DOHH2 (cell line): Measurements from ENCODE around the gene STK32B.

Experiments used
- EZH2phosphoT487 ChIP-seq: fragments of 200-600 bp; sonication (generic); IDR thresholded peaks from 2 replicates; pipeline ENCODE4 v1.6.1; 2017; ENCODE audit warnings: borderline replicate concordance, mild to moderate bottlenecking, antibody characterized with exemption, low read length, moderate library complexity, mixed read lengths
- TF ChIP-seq, protein P1 (sequence below): fragments of 200-600 bp; sonication (generic); IDR thresholded peaks from one replicate; pipeline ENCODE4 v1.5.1; 2014; ENCODE audit warnings: antibody characterized with exemption, mild to moderate bottlenecking, low read depth, low read length; ENCODE audit not compliant: poor library complexity, severe bottlenecking

DNA sequence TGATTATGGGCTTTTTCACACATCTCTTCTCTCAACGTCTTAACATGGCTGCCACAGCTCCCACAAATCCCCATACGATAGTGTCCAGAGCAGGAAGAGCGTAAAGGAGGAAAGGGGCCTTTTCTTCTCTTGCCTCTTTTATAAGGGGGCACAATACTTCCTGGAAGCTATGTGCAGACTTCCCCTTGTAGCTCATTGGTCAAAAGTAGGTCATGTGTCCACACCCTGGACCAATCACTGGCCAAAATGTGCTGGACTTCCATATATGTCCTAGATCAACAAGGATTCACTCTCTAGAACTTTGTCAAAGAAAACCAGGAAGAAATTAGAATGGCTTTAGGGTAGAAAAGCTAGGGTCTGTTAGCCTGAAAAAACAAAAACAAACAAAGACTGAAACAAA is 26.7 kb downstream of the STK32B start:
- TF ChIP-seq, protein P1, sequence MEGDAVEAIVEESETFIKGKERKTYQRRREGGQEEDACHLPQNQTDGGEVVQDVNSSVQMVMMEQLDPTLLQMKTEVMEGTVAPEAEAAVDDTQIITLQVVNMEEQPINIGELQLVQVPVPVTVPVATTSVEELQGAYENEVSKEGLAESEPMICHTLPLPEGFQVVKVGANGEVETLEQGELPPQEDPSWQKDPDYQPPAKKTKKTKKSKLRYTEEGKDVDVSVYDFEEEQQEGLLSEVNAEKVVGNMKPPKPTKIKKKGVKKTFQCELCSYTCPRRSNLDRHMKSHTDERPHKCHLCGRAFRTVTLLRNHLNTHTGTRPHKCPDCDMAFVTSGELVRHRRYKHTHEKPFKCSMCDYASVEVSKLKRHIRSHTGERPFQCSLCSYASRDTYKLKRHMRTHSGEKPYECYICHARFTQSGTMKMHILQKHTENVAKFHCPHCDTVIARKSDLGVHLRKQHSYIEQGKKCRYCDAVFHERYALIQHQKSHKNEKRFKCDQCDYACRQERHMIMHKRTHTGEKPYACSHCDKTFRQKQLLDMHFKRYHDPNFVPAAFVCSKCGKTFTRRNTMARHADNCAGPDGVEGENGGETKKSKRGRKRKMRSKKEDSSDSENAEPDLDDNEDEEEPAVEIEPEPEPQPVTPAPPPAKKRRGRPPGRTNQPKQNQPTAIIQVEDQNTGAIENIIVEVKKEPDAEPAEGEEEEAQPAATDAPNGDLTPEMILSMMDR = no peak
- no peak for TF ChIP-seq EZH2phosphoT487
